ENCODE measurements around the gene SSBP4.
"Not testable (repeated sequence)": the region's sequence is repeated elsewhere in the genome, so short reads cannot be mapped to it uniquely, and the experiment has no call there.

SSBP4 gene

DNA sequence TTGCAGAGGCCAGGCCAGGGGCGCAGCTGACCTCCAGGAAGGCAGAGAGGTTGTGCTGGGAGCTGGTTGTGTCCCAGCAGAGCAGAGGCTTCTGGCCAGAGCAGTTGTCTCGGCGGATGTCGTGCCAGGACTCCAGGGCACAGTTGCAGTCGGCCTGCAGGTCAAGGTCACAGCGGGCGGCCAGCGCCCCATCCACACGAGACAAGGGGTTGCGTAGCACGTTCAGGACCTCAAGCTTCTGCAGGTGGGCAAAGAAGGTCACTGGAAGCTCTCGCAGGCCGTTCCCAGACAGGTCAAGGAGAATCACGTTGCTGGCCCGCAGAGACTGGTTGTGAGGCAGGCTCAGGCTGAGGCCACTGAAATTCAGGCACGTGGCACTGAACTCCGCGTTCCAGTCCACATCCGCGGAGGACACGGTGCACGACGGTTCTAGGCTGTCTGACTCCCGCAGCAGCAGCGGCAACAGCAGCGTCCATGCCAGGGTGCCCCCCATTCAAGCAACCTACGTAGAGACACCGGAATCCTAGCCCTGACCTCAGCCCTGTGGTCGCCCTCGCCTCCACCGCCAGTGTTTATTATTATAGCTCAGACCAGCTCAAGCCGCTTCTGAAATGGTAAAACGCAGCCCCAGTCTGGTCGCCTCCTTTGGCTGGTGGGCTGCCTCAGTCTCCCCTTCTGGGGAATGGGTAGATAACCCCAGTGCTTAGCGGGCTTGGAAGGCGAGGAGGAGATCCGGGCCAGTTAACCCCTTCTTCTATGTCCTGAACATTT lies 22.5 kb upstream of the SSBP4 start:
- no peak for DNase-seq

DNA sequence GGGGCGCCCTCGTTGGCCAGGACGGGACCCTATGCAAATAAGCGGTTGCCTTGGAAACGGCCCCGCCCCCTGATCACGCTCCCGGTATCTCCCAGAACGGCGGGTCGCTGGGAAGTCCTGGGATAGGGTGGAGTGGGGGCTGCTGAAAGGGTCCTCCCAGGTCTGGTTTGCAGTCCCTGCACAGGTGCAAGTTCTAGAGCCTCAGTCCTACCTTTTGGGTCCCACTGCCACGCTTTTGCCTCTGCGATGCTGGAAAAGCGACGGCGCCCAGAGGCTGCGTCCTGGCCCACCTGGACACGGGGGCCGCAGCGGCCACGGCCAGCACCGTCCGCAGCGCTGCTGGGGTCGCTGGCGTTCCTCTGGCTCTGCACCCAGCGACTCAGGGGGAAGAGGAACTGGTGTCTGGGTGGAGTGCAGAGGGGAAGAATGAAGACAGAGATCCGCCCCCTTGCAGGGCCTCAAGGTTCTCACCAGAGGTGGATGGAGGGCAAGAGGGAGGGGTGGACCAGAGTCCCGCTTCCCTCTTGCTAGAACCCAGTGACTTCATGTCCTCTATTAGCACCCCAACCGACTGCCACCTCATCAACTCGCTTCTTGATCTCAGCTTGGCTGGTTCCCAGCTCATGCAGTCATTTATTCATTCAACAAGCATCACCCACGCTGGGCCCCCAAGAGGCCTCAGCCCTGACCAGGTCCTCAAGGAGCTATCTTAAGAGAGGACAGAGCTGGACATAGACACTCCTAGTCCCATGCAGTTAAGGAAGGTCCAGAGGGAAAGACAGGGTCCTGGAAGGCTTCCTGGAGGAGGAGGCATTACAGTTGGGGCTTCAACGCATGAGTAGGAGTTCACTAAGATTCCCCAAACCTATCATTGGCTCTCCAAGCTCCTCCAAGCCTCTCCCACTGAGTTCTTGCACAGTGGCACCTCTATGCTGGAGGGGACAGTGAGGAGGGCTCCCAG lies 21.7 kb upstream of the SSBP4 start, which contains the start of gene LRRC25:
LRRC25 (minus strand) TSS at position 381 of the 961 bp plus-strand sequence. CDS start 659 bp downstream, outside the sequence.
- peak; percentile 54 for DNase-seq

DNA sequence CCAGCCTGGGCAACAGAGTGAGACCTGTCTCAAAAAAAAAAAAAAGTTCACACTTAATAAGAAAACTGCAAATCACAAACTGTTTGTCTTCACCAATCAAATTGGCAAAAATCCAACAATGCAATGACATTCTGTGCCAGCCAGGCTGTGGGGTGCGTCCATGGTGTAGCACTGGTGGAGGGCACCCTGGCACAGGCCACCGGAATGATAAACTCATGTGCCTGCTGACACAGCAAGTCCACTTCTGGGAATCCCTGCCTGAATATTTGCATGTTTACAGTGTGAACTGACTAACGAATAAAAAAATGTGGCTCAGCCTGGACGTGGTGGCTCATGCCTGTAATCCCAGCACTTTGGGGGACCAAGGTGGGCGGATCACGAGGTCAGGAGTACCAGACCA lies 20.2 kb upstream of the SSBP4 start:
- no peak for DNase-seq

DNA sequence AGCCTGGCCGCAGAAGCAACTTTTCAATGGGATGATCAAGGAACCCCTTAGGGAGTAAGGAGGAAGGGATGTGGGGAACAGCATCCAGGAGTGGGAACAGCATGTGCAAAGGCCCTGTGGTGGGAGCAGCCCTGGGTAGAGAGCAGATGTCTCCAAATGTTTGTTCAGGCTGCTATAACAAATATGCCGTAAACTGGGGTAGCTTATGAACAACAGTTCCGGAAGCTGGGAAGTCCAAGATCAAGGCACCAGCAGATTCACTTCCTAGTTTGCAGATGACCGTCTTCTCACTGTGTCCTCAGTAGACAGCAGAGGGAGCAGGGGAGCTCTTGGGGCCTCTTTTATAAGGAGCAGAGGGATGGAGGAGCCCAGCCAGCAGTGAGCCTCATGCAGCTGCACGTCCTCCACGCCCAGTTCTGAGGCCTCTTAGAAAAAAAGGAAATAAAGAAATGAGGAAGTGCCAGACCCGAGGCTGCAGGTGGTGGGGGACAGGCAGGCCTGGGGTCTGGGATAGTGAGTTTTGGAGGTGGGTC lies 17.6 kb upstream of the SSBP4 start:
- no peak for DNase-seq

DNA sequence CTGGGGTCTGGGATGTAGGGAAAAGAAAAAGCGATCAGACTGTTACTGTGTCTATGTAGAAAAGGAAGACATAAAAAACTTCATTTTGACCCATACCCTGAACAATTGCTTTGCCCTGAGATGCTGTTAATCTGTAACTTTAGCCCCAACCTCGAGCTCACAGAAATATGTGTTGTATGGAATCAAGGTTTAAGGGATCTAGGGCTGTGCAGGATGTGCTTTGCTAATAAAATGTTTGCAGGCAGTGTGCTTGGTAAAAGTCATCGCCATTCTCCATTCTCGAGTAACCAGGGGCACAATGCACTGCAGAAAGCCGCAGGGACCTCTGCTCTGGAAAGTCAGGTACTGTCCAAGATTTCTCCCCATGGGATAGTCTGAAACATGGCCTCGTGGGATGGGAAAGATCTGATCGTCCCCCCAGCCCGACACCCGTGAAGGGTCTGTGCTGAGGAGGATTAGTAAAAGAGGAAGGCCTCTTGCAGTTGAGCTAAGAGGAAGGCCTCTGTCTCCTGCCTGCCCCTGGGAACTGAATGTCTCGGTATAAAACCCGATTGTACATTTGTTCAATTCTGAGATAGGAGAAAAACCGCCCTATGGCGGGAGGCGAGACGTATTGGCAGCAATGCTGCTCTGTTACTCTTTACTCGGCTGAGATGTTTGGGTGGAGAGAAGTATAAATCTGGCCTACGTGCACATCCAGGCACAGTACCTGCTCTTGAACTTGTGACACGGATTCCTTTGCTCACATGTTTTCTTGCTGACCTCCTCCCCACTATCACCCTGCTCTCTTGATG lies 16.5 kb upstream of the SSBP4 start:
- not testable (repeated sequence) for DNase-seq

DNA sequence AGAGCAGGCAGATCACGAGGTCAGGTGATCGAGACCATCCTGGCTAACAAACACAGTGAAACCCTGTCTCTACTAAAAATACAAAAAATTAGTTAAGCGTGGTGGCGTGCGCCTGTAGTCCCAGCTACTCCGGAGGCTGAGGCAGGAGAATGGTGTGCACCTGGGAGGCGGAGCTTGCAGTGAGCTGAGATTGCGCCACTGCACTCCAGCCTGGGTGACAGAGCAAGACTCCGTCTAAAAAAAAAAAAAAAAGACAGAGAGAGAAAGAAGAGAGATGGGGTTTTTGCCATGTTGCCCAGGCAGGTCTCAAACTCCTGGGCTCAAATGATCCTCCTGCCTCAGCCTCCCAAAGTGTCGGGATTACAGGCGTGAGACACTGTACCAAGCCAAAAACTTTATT lies 13.4 kb upstream of the SSBP4 start:
- not testable (repeated sequence) for DNase-seq

DNA sequence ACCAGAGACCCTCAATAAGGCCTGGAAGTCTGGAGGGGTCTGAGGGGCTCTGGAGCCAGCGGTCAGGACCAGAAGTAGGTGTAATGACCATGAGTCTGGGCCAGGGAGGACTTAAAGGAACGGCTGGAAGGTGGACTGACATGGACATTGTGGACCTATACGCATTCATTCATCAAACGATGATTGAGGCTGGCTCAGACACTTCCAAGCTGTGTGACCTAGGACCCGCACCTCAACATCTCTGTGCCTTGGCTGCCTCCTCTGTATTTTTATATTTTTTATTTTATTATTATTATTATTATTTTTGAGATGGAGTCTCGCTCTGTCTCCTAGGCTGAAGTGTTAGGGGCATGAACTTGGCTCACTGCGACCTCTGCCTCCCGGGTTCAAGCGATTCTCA lies 12.4 kb upstream of the SSBP4 start:
- DNase-seq = no peak

DNA sequence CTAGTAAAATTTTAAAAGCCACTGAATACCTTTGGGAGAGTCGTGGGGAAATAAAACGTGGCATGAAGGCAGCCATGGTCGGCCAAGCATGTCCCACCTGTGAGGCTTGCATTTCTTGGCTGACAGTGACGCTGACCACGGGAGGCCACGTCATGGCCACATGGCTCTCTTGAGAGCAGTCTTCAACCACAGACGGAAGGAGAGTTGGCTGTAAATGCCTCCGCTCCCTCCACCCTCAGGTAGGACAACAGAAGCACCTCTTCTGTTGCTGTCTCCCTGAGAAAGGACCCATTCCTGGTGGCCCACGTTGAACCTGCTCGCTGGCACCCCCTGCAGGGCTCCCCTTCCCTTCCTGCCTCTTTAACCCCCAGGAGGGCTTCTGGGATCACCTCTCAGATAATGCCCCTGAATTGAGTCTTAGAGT lies 11.1 kb upstream of the SSBP4 start:
- no peak for DNase-seq

DNA sequence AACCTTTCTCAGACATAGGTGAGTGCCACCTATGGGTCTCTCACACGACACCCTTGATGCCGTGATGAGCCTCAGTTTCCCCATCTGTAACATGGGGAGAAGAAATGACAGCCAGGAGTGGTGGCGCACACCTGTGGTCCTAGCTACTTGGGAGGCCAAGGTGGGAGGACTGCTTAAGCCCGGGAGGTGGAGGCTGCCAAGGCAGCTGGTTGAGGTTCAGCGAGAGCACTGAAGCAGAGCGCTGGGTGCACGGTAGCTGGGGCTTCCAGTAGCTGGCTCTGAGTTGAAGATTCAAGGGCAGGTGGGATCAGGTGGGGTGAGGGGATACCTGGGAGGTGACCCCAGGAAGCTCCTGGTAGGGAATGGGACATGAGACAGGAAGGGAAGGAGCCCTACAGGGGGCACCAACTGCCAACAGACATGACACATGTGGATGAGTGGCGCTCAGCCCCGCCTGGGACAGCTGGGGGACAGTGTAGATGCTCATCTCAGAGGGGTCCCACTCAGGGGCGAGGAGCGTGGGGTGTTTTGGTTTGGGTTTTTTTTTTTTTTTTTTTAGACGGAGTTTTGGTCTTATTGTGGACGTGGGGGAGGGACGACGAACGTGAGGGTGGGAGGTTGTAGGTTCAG lies 6.5 kb upstream of the SSBP4 start:
- no peak for DNase-seq

DNA sequence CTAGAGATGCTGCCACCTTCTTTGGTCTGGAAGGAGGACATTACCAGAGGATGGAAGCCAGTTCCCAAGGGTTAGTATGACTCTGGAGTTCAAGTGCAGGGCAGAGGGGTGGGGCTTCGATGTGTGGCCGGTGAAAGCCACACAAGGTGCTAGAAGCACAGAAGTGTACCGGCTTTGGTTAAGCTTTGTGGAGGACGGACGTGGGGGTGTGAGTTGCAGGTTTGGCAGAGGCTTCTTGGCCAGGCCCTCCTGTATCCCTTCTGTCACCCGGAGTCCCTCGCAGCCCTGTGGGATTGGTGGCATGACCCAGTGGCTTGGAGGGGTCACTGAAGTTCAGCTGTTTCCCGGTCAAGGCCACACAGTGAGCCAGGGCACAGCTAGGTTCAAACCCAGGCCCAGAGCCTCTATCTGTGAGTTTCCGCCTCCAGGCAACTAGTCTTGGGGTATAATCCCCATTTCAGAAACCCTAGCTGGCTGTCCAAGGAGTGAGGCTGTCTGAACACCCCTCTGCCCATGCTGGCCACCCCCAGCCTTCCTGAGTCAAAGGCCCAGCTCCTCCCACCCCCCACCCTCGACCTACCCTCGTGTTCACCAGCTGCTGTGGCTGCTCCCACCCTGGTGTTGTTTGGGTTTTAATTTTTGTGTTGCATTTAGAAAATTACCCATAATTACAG lies 4.6 kb upstream of the SSBP4 start:
- peak; percentile 69 for DNase-seq

DNA sequence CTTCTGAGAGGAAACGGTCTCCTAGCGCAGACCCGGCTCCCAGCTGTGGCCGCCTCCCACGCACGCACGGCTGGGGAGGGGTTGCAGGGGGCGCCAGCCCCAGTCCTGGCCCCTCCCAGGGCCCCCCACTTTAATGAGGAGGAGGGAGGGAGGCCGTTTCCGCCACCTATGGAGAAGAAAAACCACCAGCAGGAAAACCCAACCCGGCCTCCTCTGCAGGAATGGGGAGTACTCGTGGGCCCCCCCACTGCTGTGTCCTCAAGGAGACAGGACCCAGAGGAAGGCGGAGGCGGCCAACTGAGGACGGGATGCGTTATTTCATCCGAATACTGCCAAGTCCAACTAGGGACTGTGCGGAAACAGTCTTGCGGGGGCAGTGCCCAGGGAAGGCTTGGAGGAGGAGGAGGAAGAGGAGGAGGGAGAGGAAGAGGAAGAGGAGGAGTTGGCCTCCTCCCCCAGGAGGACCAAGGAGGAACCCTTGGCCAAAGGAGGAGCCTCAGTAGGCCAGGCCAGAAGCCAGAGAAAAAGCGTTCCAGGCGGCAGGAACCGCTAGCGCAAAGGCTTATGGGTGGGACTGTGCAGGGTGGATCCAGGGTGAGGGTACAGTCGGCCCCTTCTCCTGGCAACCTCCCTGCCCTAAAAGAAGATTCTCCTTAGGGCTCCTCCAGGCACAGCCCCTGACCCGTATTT lies 3.9 kb upstream of the SSBP4 start:
- peak; percentile 64 for DNase-seq

DNA sequence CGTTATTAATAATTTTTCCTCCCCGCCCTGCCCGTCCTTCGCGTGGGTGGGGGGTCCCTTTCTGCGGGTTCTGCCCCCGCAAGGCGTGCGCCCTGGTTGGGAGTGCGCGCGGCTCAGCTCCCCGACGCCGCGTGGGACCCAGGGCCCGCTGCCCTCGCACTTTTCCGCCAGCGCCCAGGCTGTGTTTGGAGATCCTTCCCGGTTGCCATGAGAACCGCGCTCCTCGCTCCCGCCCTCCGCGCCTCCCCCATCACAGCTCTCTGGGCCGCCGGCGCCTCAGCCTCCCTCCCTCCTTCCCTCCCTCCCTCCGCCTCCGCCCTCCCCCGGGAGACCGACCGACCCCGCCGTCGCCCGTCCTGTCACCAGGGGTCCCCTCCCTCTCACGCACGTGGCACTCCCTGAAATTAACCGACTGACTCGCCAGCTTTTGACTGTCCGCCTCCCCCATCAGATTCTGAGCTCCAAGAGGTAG lies 2.4 kb upstream of the SSBP4 start:
- DNase-seq = peak; percentile 96

DNA sequence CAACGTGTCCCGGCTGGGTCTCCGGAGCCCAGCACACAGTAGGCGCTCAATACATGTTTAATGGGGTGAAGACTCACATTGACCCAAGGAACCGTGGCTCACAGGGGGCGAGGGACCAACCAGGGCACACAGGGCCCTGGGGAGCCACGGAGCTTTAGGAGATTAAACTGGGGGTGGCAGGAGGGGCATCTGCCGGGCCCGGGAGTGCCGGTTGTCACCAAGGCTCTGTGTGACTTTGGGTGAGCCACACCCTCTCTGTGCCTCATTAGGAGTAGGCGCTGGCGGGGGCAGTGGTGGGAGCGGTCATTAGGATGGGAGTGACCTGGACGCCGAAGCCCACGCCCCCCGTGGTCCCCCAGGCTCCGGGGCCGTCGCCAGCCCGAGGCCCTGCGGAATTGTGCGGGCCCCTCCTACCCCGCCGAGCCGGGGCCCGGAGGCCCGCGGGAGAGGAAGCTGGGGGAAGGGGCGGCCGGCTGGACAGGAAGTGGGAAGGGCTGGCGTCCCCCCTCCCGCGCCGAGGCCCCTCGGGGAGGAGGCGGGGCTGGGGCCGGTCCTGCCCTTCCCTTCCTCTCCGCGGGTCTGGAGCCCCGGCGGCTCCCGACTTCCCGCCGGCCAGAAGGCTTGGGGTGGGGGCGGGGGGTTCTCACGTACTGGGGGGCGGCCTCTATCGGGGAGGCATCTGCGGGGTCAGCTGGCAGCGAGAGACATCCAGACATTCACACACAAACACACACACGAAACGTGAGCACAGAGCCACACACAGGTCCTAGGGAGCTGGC lies 1.8 kb upstream of the SSBP4 start:
- DNase-seq = peak; percentile 89

DNA sequence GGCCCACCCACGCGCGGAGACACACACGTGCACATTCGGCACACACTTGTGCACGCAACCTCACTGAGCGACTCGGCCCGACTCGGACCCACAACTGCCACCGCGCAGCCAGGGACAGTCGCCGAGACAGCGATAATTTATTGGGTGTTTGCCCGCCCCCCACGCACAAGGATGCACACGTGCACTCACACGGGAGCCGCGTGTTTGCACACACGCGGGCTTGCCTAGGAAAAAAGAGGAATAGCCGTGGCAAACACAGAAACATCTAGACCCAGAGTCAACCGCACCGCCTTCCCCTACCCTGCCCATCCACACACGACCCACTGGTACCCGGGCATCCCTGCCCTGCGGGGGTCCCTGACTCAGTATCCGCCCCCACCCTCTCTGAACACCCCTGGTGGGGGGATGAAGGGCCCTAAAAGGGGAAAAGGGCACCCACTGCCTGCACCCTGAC lies 1.1 kb upstream of the SSBP4 start:
- DNase-seq = no peak

DNA sequence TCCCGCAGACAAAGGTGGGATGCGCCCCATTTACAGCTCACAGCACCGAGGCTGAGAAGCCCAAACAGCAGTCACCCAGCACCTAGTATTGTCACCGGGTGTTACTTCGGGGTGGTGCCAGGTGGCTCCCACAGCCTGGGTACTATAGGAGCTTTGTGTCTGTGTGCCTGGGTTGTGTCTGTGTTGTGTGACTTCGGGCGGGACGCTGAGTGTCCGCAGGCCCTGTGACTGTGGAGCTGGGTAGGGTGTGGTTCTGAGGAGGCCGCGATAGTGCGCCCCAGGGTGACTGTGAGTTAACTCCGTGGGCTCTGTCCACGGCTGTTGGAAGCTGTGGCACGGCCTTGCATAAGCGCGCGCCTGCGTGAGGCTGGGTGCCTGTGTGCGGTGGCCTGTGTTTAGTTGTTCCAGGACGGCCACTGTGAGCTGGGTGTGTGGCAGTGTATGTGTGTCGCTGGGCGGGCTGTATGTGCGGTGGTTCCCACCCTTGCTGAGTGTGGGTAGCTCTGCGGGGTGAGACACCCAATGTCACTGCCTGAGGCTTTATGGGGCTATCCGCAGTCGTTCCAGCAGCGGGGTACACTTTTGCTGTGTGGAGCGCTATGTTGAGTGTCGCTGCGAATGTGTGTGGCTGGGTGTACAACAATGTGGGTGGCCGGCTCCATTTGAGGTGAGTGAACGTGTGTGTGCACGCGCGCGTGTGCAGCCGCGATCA lies 559 bp upstream of the SSBP4 start:
- peak; percentile 94 for DNase-seq

DNA sequence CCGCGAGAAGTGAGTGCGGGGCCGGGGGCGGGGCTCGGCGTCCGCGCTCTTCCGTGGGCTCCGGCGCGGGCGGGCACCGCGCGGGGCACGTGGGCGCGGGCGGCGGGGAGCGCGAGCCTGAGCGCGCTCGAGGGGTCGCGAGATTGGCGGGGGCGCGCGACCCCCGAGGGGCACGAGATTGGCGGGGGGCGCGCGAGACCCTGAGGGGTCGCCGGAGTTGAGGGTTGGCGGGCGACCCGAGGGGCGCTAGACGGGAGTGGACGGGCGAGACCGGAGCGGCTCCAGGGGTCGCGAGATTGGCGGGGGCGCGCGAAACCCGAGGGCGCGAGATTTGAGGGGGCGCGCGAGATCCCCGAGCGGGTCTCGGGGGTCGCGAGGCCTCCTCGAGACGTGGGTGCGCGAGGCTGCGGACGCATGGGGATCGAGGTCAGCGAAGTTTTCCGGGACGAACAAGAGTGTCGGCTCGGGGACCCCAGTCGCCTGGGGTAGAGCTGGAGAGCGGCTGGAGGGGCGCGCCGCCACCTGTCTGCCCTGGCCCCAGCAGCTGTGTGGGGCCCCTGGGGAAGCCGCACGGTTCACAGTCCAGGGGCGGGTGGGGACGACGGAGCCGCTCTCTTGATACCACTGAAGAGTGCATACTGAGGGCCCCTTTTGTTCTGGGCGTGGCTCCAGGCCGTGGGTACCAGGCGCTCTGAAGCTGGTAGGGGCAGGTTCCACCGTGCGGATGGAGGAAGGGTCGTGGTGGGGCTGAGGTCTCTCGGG lies 682 bp downstream of the SSBP4 start:
- peak; percentile 70 for DNase-seq

DNA sequence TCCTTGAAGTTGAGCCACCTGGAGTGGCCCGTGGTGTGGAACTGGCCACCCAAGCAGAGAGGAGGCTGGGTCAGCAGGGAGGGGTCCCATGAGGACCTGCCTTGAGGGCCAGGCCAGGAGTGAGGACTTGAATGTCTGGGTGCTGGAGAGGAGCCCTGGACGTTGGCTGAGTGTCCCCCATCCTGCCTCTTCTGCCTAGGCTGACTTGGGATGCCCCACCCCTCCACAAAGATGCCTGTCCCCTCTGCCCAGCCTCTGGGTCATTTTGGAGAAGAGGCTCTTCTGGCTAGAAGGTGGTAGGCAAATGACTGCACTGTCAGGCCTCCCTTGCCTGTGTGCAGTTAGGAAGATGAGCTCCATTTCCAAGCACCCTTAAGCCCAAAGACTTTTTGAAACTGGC lies 1.7 kb downstream of the SSBP4 start:
- no peak for DNase-seq

DNA sequence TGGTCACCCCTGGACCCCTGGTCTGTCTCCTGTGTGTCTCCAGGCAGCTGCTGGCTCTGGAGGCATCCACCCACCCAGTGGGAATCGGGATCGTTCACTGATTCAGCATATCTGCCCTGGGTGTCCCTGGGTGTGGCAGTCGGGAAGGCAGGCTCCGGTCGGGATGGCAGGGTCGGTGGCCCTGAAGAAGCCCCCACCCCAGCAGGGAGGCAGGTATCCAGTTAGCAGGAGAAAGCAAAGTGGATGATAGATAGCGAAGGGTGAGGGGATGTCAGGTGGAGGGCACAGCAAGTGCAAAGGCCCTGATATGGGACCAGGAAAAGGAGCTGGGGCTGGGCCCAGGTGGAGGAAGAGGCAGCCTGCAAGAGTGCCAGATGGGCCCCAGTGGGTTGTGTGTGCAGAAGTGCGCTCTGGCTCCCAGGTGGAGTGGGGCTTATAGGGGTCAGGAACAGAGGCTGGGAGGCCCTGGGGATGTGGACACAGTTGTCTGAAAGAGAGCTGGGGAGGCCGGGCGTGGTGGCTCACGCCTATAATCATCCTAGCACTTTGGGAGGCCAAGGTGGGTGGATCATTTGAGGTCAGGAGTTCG lies 2.3 kb downstream of the SSBP4 start:
- DNase-seq = no peak
